T-cell (primary cell): ENCODE measurements around the gene SLC22A23. TPM values are rescaled to one million over a fixed set of nuclear protein-coding genes. Genes with fewer than 3 reads are reported as not detected.

Experiments
- ATAC-seq, 4 experiments: fragments of 200-7000 bp in 3 of 4; fragments of 150-1000 bp in 1 of 4; cut with Tn5 transposase; replicated peaks in 1 of 4; 1 replicate in 3 of 4; 2 replicates in 1 of 4; pipeline ENCODE4 v1.10.0; 2021; ENCODE audit warnings: moderate library complexity in 3 of 4, mild to moderate bottlenecking in 2 of 4, moderate number of reproducible peaks in 1 of 4
- CTCF ChIA-PET, 2 donors: fragments of 300-600 bp; sonication (Branson Sonifier 250); formaldehyde crosslinking; loops; one replicate each; lab custom pipeline; 2022; ENCODE audit warnings: antibody characterized with exemption in 2 of 2; lab: Charles Lee
- POLR2A ChIA-PET, 2 donors: fragments of 300-600 bp; sonication (Branson Sonifier 250); formaldehyde crosslinking; loops; one replicate each; lab custom pipeline; 2022; ENCODE audit warnings: antibody characterized with exemption in 2 of 2; lab: Charles Lee
- DNase-seq, 35 experiments: peaks; one replicate each; pipeline versions ENCODE4 v3.0.0 to v3.0.0-alpha.2; 2013 to 2023
- H3K27ac ChIP-seq: one replicate; pipeline ENCODE4 v1.5.1; 2013; ENCODE audit warnings: low read length
- H3K27me3 ChIP-seq, 2 experiments: replicated peaks in 1 of 2; 1 replicate in 1 of 2; 2 replicates in 1 of 2; pipeline versions ENCODE4 v1.6.1 to v1.7.0; 2013; ENCODE audit warnings: low read length in 1 of 2, mixed read lengths in 1 of 2; ENCODE audit not compliant: control insufficient read depth in 2 of 2, insufficient read depth in 2 of 2; ENCODE audit errors: extremely low read depth in 1 of 2
- H3K36me3 ChIP-seq, 2 donors: 1 replicate in 1 of 2; 2 replicates in 1 of 2; pipeline versions ENCODE4 v1.6.1 to v1.7.0; 2013; ENCODE audit warnings: low read length in 1 of 2; ENCODE audit not compliant: control insufficient read depth in 2 of 2, insufficient read depth in 1 of 2; ENCODE audit errors: extremely low read depth in 1 of 2
- H3K4me1 ChIP-seq, 2 experiments: 1 replicate in 1 of 2; 2 replicates in 1 of 2; pipeline versions ENCODE4 v1.6.1 to v1.7.0; 2013; ENCODE audit warnings: low read length in 2 of 2, mixed read lengths in 1 of 2; ENCODE audit not compliant: insufficient read depth in 2 of 2, control insufficient read depth in 1 of 2; ENCODE audit errors: extremely low read depth in 1 of 2
- H3K4me3 ChIP-seq, 2 donors: 1 replicate in 1 of 2; 2 replicates in 1 of 2; pipeline versions ENCODE4 v1.5.1 to v1.7.0; 2013; ENCODE audit warnings: mild to moderate bottlenecking in 2 of 2, low read length in 1 of 2, moderate library complexity in 1 of 2; ENCODE audit not compliant: control insufficient read depth in 1 of 2; ENCODE audit errors: extremely low read depth in 1 of 2
- H3K9me3 ChIP-seq: 2 replicates; pipeline ENCODE4 v1.7.0; 2013
- H3K27ac Mint-ChIP-seq, 2 donors: one replicate each; pipeline ENCODE4 v1.8.0; 2020 to 2021; ENCODE audit warnings: mild to moderate bottlenecking in 2 of 2, mixed read lengths in 2 of 2
- H3K27me3 Mint-ChIP-seq, 2 donors: one replicate each; pipeline ENCODE4 v1.8.0; 2021 to 2022; ENCODE audit warnings: mixed read lengths in 2 of 2
- H3K36me3 Mint-ChIP-seq: one replicate; pipeline ENCODE4 v1.8.0; 2021; ENCODE audit warnings: mixed read lengths
- H3K4me1 Mint-ChIP-seq, 3 donors: one replicate each; pipeline ENCODE4 v1.8.0; 2020 to 2022; ENCODE audit warnings: mixed read lengths in 3 of 3, mild to moderate bottlenecking in 1 of 3
- H3K4me3 Mint-ChIP-seq, 3 donors: one replicate each; pipeline ENCODE4 v1.8.0; 2020 to 2022; ENCODE audit warnings: mild to moderate bottlenecking in 3 of 3, mixed read lengths in 3 of 3, moderate library complexity in 3 of 3
- H3K9me3 Mint-ChIP-seq, 3 donors: one replicate each; pipeline ENCODE4 v1.8.0; 2020 to 2022; ENCODE audit warnings: mixed read lengths in 3 of 3
- WGBS: methylation state at CpG from one replicate; pipeline ENCODE4 v1.1.5; 2013; ENCODE audit warnings: missing lambda C conversion rate; ENCODE audit not compliant: insufficient coverage; 5-methylcytosine and 5-hydroxymethylcytosine counted together
- total RNA-seq, 35 experiments: library from RNA in 6 of 35; stranded (reverse) in 6 of 35; fragments of 120-200 nt in 1 of 35; gene quantifications; one replicate each; pipeline versions ENCODE4 v1.2.1 to v1.2.4 and lab custom pipeline; 2013 to 2026

Gene SLC22A23
- total RNA-seq, 5 donors from 2014 or later (not counting 1 experiment from before 2014, with no cell fraction given) = 6.2 to 14.8 (median 12.1) TPM

GRCh38 chr6:3291346-3291745 lies 165.5 kb downstream of the SLC22A23 start:
- no peak overlapping the region for H3K27ac Mint-ChIP-seq
- no peak overlapping the region for H3K27ac ChIP-seq
- H3K9me3 ChIP-seq = no peaks in the 10 kb centered on the region
- no peaks in the 10 kb centered on the region for H3K4me1 ChIP-seq
- no peaks in the 10 kb centered on the region for H3K36me3 Mint-ChIP-seq
- peaks cover 0 to 17% of the 10 kb centered on the region in 2 experiments for H3K27me3 ChIP-seq
- H3K4me1 Mint-ChIP-seq = no peaks in the 10 kb centered on the region
- no peak overlapping the region for H3K4me3 Mint-ChIP-seq
- DNase-seq (no peak), ATAC-seq (no peak)
- peaks cover 0 to 3% of the 10 kb centered on the region in 2 donors for H3K36me3 ChIP-seq
- H3K9me3 Mint-ChIP-seq = no peaks in the 10 kb centered on the region
- H3K27me3 Mint-ChIP-seq = no peaks in the 10 kb centered on the region
- no peak overlapping the region for H3K4me3 ChIP-seq
- ChIA-PET CTCF (interaction anchor here in 1 of 2 donors (1.0 kb wide), 1 partner anchor 9 kb away, joined by 3 read pairs; no protein-coding TSS in a partner anchor), POLR2A (no interaction called here)
- WGBS = 100% methylated on average over 2 of the region's 4 CpGs

- ChIA-PET CTCF (interaction anchor here in 1 of 2 donors (1.0 kb wide), 1 partner anchor 9 kb away, joined by 3 read pairs; no protein-coding TSS in a partner anchor), POLR2A (no interaction called here)
- Mint-ChIP-seq H3K36me3 (no peaks in the 10 kb centered on the region), H3K27ac (no peak overlapping the region), H3K4me1 (no peaks in the 10 kb centered on the region), H3K27me3 (no peaks in the 10 kb centered on the region), H3K9me3 (no peaks in the 10 kb centered on the region), H3K4me3 (no peak overlapping the region)
- Histone ChIP-seq H3K27me3 (peaks cover 0 to 17% of the 10 kb centered on the region in 2 experiments), H3K27ac (no peak overlapping the region), H3K4me3 (no peak overlapping the region), H3K4me1 (no peaks in the 10 kb centered on the region), H3K36me3 (peaks cover 0 to 3% of the 10 kb centered on the region in 2 donors), H3K9me3 (no peaks in the 10 kb centered on the region)
- WGBS = 87% methylated on average over 9 of the region's 11 CpGs
- ATAC-seq (no peak), DNase-seq (no peak)
Measured at GRCh38 chr6:3290931-3291211, 166.0 kb downstream of the SLC22A23 start.

- no peaks in the 10 kb centered on the region for H3K4me1 ChIP-seq
- POLR2A ChIA-PET = no interaction called here
- WGBS = 83% methylated on average over 9 of the region's 15 CpGs
- DNase-seq (no peak), ATAC-seq (no peak)
- Mint-ChIP-seq H3K27ac (no peak overlapping the region), H3K36me3 (no peaks in the 10 kb centered on the region), H3K4me3 (no peak overlapping the region), H3K27me3 (no peaks in the 10 kb centered on the region), H3K9me3 (no peaks in the 10 kb centered on the region), H3K4me1 (no peaks in the 10 kb centered on the region)
- H3K27ac ChIP-seq = no peak overlapping the region
- no peak overlapping the region for H3K4me3 ChIP-seq
- H3K9me3 ChIP-seq = no peaks in the 10 kb centered on the region
- peaks cover 0 to 13% of the 10 kb centered on the region in 2 experiments for H3K27me3 ChIP-seq
- CTCF ChIA-PET = no interaction called here
- peaks cover 0 to 1% of the 10 kb centered on the region in 2 donors for H3K36me3 ChIP-seq
Measured at GRCh38 chr6:3290149-3290930, 166.5 kb downstream of the SLC22A23 start.

GRCh38 chr6:3289664-3290055 lies 167.2 kb downstream of the SLC22A23 start:
- H3K4me1 ChIP-seq = no peaks in the 10 kb centered on the region
- 79% methylated on average over 7 of the region's 7 CpGs for WGBS
- no peak for DNase-seq
- H3K27ac ChIP-seq = no peak overlapping the region
- Mint-ChIP-seq H3K27me3 (no peaks in the 10 kb centered on the region), H3K4me1 (no peaks in the 10 kb centered on the region), H3K27ac (no peak overlapping the region), H3K36me3 (no peaks in the 10 kb centered on the region), H3K4me3 (no peak overlapping the region), H3K9me3 (no peaks in the 10 kb centered on the region)
- H3K36me3 ChIP-seq = peaks cover 0 to 3% of the 10 kb centered on the region in 2 donors
- ChIA-PET CTCF (interaction anchor here in 1 of 2 donors (0.6 kb wide), 2 partner anchors 27 to 133 kb away, joined by 3 to 6 read pairs; no protein-coding TSS in a partner anchor), POLR2A (interaction anchor here in 1 of 2 donors (0.6 kb wide), 1 partner anchor 14 kb away, joined by 5 read pairs; no protein-coding TSS in a partner anchor)
- no peak overlapping the region for H3K4me3 ChIP-seq
- no peaks in the 10 kb centered on the region for H3K9me3 ChIP-seq
- ATAC-seq = no peak
- peaks cover 0 to 6% of the 10 kb centered on the region in 2 experiments for H3K27me3 ChIP-seq

- H3K4me1 ChIP-seq = no peaks in the 10 kb centered on the region
- WGBS = 84% methylated on average over 15 of the region's 21 CpGs
- Mint-ChIP-seq H3K36me3 (no peaks in the 10 kb centered on the region), H3K27me3 (no peaks in the 10 kb centered on the region), H3K4me3 (no peak overlapping the region), H3K27ac (no peak overlapping the region), H3K9me3 (no peaks in the 10 kb centered on the region), H3K4me1 (no peaks in the 10 kb centered on the region)
- ChIA-PET POLR2A (interaction anchor here in 1 of 2 donors (0.6 kb wide), 1 partner anchor 15 kb away, joined by 5 read pairs; no protein-coding TSS in a partner anchor), CTCF (interaction anchor here (0.6 kb wide), 3 partner anchors 27 to 441 kb away, joined by 3 to 6 read pairs (median 4); no protein-coding TSS in a partner anchor)
- H3K27me3 ChIP-seq = peaks cover 0 to 6% of the 10 kb centered on the region in 2 experiments
- ATAC-seq (no peak), DNase-seq (peak in 1 of 35 experiments; percentile 1)
- no peaks in the 10 kb centered on the region for H3K9me3 ChIP-seq
- no peak overlapping the region for H3K27ac ChIP-seq
- H3K4me3 ChIP-seq = no peak overlapping the region
- peaks cover 0 to 3% of the 10 kb centered on the region in 2 donors for H3K36me3 ChIP-seq
Measured at GRCh38 chr6:3288711-3289663, 167.9 kb downstream of the SLC22A23 start.
